Stimulated activated CD4-positive, alpha-beta T cell treated with anti-CD3 and anti-CD28 coated beads, Interleukin-2, amount 100 ng/mL, for 24 hours (primary cell): ENCODE data around the gene AARS1.
"Not testable (repeated sequence)": the region's sequence is repeated elsewhere in the genome, so short reads cannot be mapped to it uniquely, and the experiment has no call there.

Experiments
- DNase-seq, 2 donors: peaks; one replicate each; pipeline ENCODE4 v3.0.0-alpha.2; 2020

Gene AARS1

GRCh38 chr16:70270176-70270575 lies 19.1 kb downstream of the AARS1 start:
- no peak for DNase-seq

DNA sequence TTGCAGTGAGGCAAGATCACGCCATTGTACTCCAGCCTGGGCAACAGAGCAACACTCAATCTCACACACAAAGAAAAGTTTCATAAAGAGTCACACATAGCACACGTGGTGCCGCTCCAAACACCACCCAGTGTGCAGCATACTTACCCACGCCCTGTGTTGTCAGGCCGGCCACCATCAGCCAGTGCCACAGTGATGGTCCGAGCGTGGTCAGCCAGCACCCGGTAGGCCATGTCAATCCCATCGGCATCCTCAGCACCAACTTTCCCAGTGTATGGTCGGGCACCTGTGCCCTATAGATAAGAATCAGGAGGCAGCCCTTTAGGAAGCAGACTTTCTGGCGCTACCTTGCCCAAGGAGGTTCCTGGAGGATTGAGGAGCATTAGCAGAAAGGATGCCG lies 19.8 kb downstream of the AARS1 start:
- DNase-seq, result no peak

GRCh38 chr16:70267922-70268321 lies 21.4 kb downstream of the AARS1 start:
- not testable (repeated sequence) for DNase-seq

DNA sequence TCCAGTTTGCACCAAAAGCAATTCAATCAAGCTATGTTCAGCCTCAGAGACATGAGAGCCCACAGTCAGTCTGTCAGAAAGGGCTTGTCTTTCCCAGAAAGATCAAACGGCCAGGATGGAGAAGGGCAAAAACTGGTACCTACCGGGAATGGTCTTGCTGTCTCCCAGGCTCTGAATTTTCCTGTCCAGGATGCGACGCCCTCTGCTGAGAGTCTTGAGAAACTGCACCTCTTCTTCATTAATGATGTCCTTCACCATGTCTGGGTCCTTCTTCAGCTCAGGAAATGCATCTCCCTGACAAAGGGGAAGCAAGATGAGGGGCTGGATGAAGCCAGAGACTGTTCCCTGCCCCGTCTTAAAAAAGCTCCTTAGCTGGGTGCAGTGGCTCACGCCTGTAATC lies 21.8 kb downstream of the AARS1 start:
- DNase-seq, result peak in 1 of 2 donors; percentile 34

DNA sequence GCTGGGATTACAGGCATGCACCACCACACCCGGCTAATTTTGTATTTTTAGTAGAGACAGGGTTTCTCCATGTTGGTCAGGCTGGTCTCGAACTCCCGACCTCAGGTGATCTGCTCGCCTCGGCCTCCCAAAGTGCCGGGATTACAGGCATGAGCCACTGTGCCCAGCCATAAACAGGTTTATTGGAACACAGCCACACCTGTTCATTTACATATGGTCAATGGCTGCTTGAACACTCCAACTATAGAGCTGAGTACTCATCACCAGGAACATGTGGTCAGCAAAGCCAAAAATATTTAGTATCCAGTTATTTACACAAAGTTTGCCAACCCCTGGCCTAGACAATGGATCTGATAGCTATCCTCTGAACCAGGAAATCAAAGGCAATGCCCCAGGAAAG lies 29.4 kb downstream of the AARS1 start:
- not testable (repeated sequence) for DNase-seq

DNA sequence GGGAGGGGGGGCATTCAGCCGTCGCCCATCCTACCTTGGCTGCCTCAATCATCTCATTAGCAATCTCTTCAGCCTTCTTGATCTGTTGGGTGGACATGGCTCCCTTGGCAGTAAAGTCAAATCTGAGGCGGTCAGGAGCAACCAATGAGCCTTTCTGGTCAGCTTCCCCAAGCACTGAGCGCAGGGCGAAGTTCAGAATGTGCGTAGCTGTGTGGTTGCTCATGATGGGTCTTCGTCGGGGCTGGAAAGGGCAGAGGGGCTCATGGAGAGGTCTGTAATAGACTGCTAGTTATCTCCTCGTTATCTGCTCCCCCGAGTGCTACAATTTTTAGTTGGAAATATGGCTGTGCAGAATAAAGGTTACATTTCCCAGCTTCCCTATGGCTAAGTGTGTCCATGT lies 30.4 kb downstream of the AARS1 start:
- no peak for DNase-seq

- no peak for DNase-seq
These were observed 31.2 kb downstream of the AARS1 start for GRCh38 chr16:70258065-70258464.

GRCh38 chr16:70257391-70257790 lies 31.9 kb downstream of the AARS1 start:
- DNase-seq, result no peak

DNA sequence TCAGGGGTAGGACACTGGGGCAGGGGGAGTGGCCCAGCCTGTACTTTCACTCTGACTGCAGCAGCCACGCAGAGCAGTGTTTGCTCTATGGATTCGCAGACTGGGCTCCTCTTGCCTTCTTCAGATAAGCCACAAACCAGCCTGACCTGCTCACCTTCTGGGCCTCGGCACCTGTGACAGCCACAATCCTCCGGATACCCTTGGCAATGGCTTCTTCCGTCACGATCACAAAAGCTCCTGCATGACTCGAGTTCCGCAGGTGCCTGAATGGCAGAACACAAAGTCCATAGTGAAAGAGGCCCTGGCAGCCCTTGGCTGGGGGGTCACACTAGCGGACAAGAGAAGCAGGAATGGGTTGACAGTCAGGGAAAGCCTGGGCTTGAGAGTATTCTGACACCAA lies 33.7 kb downstream of the AARS1 start:
- no peak for DNase-seq

- no peak for DNase-seq
These were observed 34.4 kb downstream of the AARS1 start for GRCh38 chr16:70254965-70255286.

- DNase-seq, result no peak
These were observed 34.9 kb downstream of the AARS1 start for GRCh38 chr16:70254180-70254964.

GRCh38 chr16:70253291-70254106 lies 35.8 kb downstream of the AARS1 start:
- DNase-seq, result peak; percentile 50 to 57

GRCh38 chr16:70252355-70252988 lies 36.8 kb downstream of the AARS1 start:
- DNase-seq, result peak in 1 of 2 donors; percentile 40

DNA sequence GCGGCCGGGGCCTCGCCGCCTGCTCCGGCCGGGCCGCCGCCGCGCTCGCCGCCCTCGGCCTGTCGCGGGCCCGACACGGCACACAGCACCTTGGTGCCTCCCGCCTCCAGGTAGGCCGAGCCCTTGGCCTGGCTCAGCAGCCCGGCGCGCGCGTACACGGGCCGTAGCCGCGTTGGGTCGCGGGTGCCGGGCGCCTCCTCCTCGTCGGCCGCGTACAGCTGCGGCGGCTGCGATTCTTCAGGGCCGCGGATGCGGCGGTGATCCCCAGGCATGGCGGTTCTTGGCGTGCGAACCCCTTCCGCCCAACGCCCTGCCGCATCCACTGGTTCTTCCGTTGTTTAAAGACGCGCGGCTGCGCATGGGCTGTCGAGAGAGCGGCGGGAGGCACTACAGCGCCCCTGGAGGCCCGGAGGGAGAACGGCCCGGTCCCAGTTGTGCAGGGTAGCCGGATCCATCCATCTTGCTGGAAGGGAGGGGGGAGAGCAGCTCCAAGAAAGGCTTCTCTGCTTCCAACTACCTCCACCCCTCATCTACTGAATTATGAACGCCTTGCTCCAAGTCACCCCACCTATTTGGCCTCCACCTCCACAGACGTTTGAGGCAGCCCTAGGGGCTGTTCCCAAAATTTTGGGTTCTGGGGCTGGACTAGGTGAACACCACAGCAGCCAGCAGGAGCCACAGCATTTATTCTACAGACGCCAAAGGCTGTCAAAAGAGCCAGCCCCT lies 37.5 kb downstream of the AARS1 start, which contains the start of gene EXOSC6:
EXOSC6 (minus strand) TSS at position 312 of the 726 bp plus-strand sequence; CDS start at position 272, 40 bp downstream.
- peak; percentile 92 to 93 for DNase-seq

- DNase-seq, result peak; percentile 37 to 52
These were observed 38.3 kb downstream of the AARS1 start for GRCh38 chr16:70250748-70251628.

- not testable (repeated sequence) for DNase-seq
These were observed 39.6 kb downstream of the AARS1 start for GRCh38 chr16:70249697-70250096.

GRCh38 chr16:70238773-70239172 lies 50.5 kb downstream of the AARS1 start:
- DNase-seq, result not testable (repeated sequence)

DNA sequence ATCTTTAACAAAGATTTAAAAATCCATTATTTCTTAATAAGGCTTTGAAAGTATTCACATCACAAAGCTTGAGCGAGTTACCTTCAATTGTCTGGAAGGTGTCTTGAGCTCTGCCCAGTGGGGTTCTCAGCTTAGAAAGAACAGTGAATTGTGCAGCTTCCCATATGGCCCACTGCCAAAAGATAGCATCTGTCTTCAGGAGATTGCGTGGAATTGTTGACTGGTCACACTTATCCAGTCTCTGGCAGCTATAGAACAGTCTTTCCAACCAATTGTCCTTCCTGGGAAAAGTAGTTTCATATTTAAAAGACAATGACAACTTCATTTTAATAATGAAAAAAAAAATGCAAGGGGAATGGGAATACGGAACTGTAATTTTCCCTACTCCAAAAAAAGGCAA lies 57.5 kb downstream of the AARS1 start:
- DNase-seq, result not testable (repeated sequence)

- DNase-seq, result not testable (repeated sequence)
These were observed 63.3 kb downstream of the AARS1 start for GRCh38 chr16:70226024-70226423.

GRCh38 chr16:70225430-70225829 lies 63.9 kb downstream of the AARS1 start:
- not testable (repeated sequence) for DNase-seq

GRCh38 chr16:70224645-70225044 lies 64.7 kb downstream of the AARS1 start:
- DNase-seq, result not testable (repeated sequence)
